B cell (primary cell): ENCODE data around the gene CYP27C1. TPM values are rescaled to one million over a fixed set of nuclear protein-coding genes. Genes with fewer than 3 reads are reported as not detected.

Source experiments
- ATAC-seq: fragments of 200-7000 bp; cut with Tn5 transposase; one replicate; pipeline ENCODE4 v1.10.0; 2021; ENCODE audit warnings: low read depth, mild to moderate bottlenecking, moderate number of reproducible peaks, moderate library complexity
- CTCF ChIA-PET: fragments of 350-600 bp; sonication (Branson Sonifier 250); formaldehyde crosslinking; loops from one replicate; lab custom pipeline; 2021; ENCODE audit warnings: antibody characterized with exemption, inconsistent platforms; lab: Charles Lee
- POLR2A ChIA-PET: fragments of 350-600 bp; sonication (Branson Sonifier 250); formaldehyde crosslinking; loops from one replicate; lab custom pipeline; 2021; ENCODE audit warnings: antibody characterized with exemption; lab: Charles Lee
- DNase-seq: peaks from one replicate; pipeline ENCODE4 v3.0.0; 2013
- H2AFZ ChIP-seq: 2 replicates; pipeline ENCODE4 v1.6.1; 2012; ENCODE audit warnings: mild to moderate bottlenecking, low read depth, low read length; ENCODE audit not compliant: insufficient read depth, poor library complexity, severe bottlenecking
- H3K27ac ChIP-seq, 2 donors: 1 replicate in 1 of 2; 2 replicates in 1 of 2; pipeline ENCODE4 v1.5.1; 2012 to 2013; ENCODE audit warnings: low read length in 2 of 2, mild to moderate bottlenecking in 2 of 2, moderate library complexity in 1 of 2
- H3K27me3 ChIP-seq, 4 experiments: fragments of 200-600 bp in 1 of 4; sonication (generic) in 1 of 4; replicated peaks in 1 of 4; 1 replicate in 2 of 4; 2 replicates in 2 of 4; pipeline versions ENCODE4 v1.6.1 to v1.7.0; 2013 to 2016; ENCODE audit warnings: low read length in 3 of 4, mild to moderate bottlenecking in 2 of 4, mixed read lengths in 1 of 4, moderate library complexity in 1 of 4; ENCODE audit not compliant: insufficient read depth in 4 of 4, control insufficient read depth in 3 of 4; ENCODE audit errors: control extremely low read depth in 1 of 4
- H3K36me3 ChIP-seq, 2 experiments: replicated peaks in 1 of 2; 1 replicate in 1 of 2; 2 replicates in 1 of 2; pipeline versions ENCODE4 v1.6.1 to v1.7.1; 2013; ENCODE audit warnings: low read length in 1 of 2; ENCODE audit not compliant: insufficient read depth in 2 of 2, control insufficient read depth in 1 of 2; ENCODE audit errors: control extremely low read depth in 1 of 2, extremely low read depth in 1 of 2
- H3K4me1 ChIP-seq, 2 donors: fragments of 200-600 bp in 1 of 2; sonication (generic) in 1 of 2; 1 replicate in 1 of 2; 2 replicates in 1 of 2; pipeline versions ENCODE4 v1.5.1 to v1.6.1; 2013 to 2017; ENCODE audit warnings: low read length in 2 of 2; ENCODE audit not compliant: control insufficient read depth in 2 of 2, insufficient read depth in 2 of 2
- H3K4me2 ChIP-seq: replicated peaks from 2 replicates; pipeline ENCODE3; 2012; ENCODE audit warnings: mild to moderate bottlenecking, low read depth, low read length; ENCODE audit not compliant: poor library complexity, severe bottlenecking
- H3K4me3 ChIP-seq, 5 experiments: fragments of 200-600 bp in 1 of 5; sonication (generic) in 1 of 5; 1 replicate in 3 of 5; 2 replicates in 2 of 5; pipeline versions ENCODE4 v1.5.1 to v1.7.0; 2011 to 2016; ENCODE audit warnings: low read length in 4 of 5, mild to moderate bottlenecking in 4 of 5, low read depth in 2 of 5, control low read depth in 1 of 5, moderate library complexity in 1 of 5; ENCODE audit not compliant: insufficient read depth in 1 of 5; ENCODE audit errors: control extremely low read depth in 1 of 5, extremely low read depth in 1 of 5
- H3K79me2 ChIP-seq: fragments of 200-600 bp; sonication (generic); one replicate; pipeline ENCODE4 v1.6.0; 2016; ENCODE audit warnings: low read length; ENCODE audit not compliant: control insufficient read depth, insufficient read depth
- H3K9ac ChIP-seq: fragments of 200-600 bp; sonication (generic); 2 replicates; pipeline ENCODE4 v1.6.1; 2017; ENCODE audit warnings: mild to moderate bottlenecking, low read length, moderate library complexity
- H3K9me3 ChIP-seq, 3 donors: one replicate each; pipeline versions ENCODE4 v1.6.1 to v1.7.1; 2013; ENCODE audit warnings: low read length in 2 of 3; ENCODE audit not compliant: control insufficient read depth in 2 of 3, insufficient read depth in 1 of 3; ENCODE audit errors: control extremely low read depth in 1 of 3
- H4K20me1 ChIP-seq: 2 replicates; pipeline ENCODE4 v1.6.0; 2012; ENCODE audit warnings: mild to moderate bottlenecking, low read length; ENCODE audit not compliant: insufficient read depth, control insufficient read depth, poor library complexity, severe bottlenecking
- H3K27ac Mint-ChIP-seq: one replicate; pipeline ENCODE4 v1.8.0; 2021; ENCODE audit warnings: mixed read lengths
- H3K27me3 Mint-ChIP-seq: one replicate; pipeline ENCODE4 v1.8.0; 2021; ENCODE audit warnings: mixed read lengths
- H3K4me1 Mint-ChIP-seq: one replicate; pipeline ENCODE4 v1.8.0; 2021; ENCODE audit warnings: mixed read lengths
- H3K4me3 Mint-ChIP-seq: one replicate; pipeline ENCODE4 v1.8.0; 2021; ENCODE audit warnings: mixed read lengths
- H3K9me3 Mint-ChIP-seq: one replicate; pipeline ENCODE4 v1.8.0; 2022; ENCODE audit warnings: mixed read lengths; ENCODE audit not compliant: insufficient read depth
- EZH2 ChIP-seq: IDR thresholded peaks from 2 replicates; pipeline ENCODE4 v1.6.1; 2012; ENCODE audit warnings: borderline replicate concordance, low read depth, mild to moderate bottlenecking, moderate library complexity, low read length; ENCODE audit not compliant: insufficient read depth, poor library complexity, severe bottlenecking
- WGBS: methylation state at CpG from one replicate; pipeline ENCODE4 v1.1.5; 2013; ENCODE audit warnings: missing lambda C conversion rate; ENCODE audit not compliant: insufficient coverage; 5-methylcytosine and 5-hydroxymethylcytosine counted together
- intact Hi-C: fragments of 100-400 bp; cut with micrococcal nuclease; formaldehyde crosslinking; loops from one replicate; pipeline ENCODE4 v1.10.0; 2022
- polyA plus RNA-seq: library from polyadenylated mRNA; depleted of rRNA; stranded (reverse); fragments of >200 nt; gene quantifications from 2 replicates; pipeline ENCODE4 v1.2.3, GENCODE V29; 2012
- total RNA-seq, 2 donors: library from RNA; stranded (reverse); fragments of 120-200 nt in 1 of 2; gene quantifications; 1 replicate in 1 of 2; 2 replicates in 1 of 2; pipeline versions ENCODE4 v1.2.3 to v1.2.4, GENCODE V29; 2013 to 2022
- TF ChIP-seq, protein P1 (sequence below): fragments of 200-600 bp; IDR thresholded peaks from one replicate; pipeline ENCODE4 v1.8.0; 2022; ENCODE audit warnings: antibody characterized with exemption, mild to moderate bottlenecking

The CYP27C1 gene
- total and polyA plus RNA-seq, 2 donors (not counting 1 experiment from before 2014, with no cell fraction given): not detected

- Mint-ChIP-seq H3K4me3 (no peak overlapping the region), H3K27me3 (peaks cover 22% of the 10 kb centered on the region), H3K9me3 (peaks cover 3% of the 10 kb centered on the region), H3K27ac (no peak overlapping the region), H3K4me1 (no peaks in the 10 kb centered on the region)
- no peak overlapping the region for H2AFZ ChIP-seq
- no peak for ATAC-seq
- no peaks in the 10 kb centered on the region for H3K4me1 ChIP-seq
- no peak overlapping the region for H3K4me3 ChIP-seq
- ChIA-PET POLR2A (interaction anchor here (0.6 kb wide), 1 partner anchor 97 kb away, joined by 4 read pairs; no protein-coding TSS in a partner anchor), CTCF (no interaction called here)
- H3K27me3 ChIP-seq: peaks cover 0 to 5% (median 0%) of the 10 kb centered on the region in 4 experiments
- no peak overlapping the region for H3K4me2 ChIP-seq
- H3K9me3 ChIP-seq: peaks cover 0 to 4% (median 0%) of the 10 kb centered on the region in 3 donors
- TF ChIP-seq, protein P1, sequence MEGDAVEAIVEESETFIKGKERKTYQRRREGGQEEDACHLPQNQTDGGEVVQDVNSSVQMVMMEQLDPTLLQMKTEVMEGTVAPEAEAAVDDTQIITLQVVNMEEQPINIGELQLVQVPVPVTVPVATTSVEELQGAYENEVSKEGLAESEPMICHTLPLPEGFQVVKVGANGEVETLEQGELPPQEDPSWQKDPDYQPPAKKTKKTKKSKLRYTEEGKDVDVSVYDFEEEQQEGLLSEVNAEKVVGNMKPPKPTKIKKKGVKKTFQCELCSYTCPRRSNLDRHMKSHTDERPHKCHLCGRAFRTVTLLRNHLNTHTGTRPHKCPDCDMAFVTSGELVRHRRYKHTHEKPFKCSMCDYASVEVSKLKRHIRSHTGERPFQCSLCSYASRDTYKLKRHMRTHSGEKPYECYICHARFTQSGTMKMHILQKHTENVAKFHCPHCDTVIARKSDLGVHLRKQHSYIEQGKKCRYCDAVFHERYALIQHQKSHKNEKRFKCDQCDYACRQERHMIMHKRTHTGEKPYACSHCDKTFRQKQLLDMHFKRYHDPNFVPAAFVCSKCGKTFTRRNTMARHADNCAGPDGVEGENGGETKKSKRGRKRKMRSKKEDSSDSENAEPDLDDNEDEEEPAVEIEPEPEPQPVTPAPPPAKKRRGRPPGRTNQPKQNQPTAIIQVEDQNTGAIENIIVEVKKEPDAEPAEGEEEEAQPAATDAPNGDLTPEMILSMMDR: no peak
- TF ChIP-seq EZH2: no peak
- WGBS: 65% methylated on average over 3 of the region's 3 CpGs
- H4K20me1 ChIP-seq: no peaks in the 10 kb centered on the region
- intact Hi-C loops: no loop called here
- no peak for DNase-seq
- no peaks in the 10 kb centered on the region for H3K79me2 ChIP-seq
- H3K9ac ChIP-seq: no peak overlapping the region
- H3K36me3 ChIP-seq: no peaks in the 10 kb centered on the region
- H3K27ac ChIP-seq: no peak overlapping the region
Measured at GRCh38 chr2:127179766-127180165, 40.3 kb downstream of the CYP27C1 start.

DNA sequence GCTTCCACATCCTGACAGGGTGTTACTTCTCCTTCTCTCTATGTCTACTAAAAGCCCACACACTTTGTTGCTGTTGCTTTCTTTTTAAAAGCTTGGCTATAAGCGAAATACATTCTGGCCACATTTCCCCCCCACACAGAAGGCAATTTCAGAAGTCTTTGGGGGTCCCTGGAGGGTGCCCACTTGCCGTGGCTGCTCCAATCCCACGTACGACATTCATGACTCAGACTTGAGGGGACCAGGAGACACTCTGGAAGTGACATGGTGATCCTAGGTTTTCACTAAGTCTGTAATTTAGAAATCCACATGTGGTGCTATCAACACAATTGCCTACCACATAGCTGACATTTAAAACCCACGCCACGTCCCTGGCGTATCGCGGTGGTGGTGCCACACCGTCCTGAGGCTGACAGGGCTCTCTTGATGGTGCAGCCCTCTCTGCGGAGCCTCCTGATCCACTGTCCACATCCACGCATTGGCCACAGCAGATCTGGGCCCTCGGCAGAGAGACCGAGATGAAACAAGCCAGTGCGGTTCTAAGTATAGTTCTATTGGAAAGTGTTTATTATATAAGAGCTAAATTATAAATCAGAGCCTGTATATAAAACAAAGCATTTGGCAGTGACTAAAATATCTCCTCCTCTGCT lies 42.4 kb downstream of the CYP27C1 start:
- no peak overlapping the region for H3K27ac Mint-ChIP-seq

More for the DNA sequence above, 42.4 kb downstream of the CYP27C1 start:
- H3K9me3 ChIP-seq: peaks cover 0 to 4% (median 0%) of the 10 kb centered on the region in 3 donors
- POLR2A ChIA-PET: no interaction called here
- ATAC-seq (no peak), DNase-seq (no peak)
- no peaks in the 10 kb centered on the region for H3K79me2 ChIP-seq
- H3K9me3 Mint-ChIP-seq: peaks cover 3% of the 10 kb centered on the region
- H3K4me2 ChIP-seq: no peak overlapping the region
- no peaks in the 10 kb centered on the region for H3K4me1 Mint-ChIP-seq
- H4K20me1 ChIP-seq: no peaks in the 10 kb centered on the region
- H2AFZ ChIP-seq: no peak overlapping the region
- H3K9ac ChIP-seq: no peak overlapping the region
- no peak overlapping the region for H3K4me3 Mint-ChIP-seq
- intact Hi-C loops: no loop called here
- peaks cover 0 to 5% (median 0%) of the 10 kb centered on the region in 4 experiments for H3K27me3 ChIP-seq
- TF ChIP-seq EZH2: no peak
- TF ChIP-seq, protein P1: no peak
- no peaks in the 10 kb centered on the region for H3K4me1 ChIP-seq
- peaks cover 18% of the 10 kb centered on the region for H3K27me3 Mint-ChIP-seq
- H3K36me3 ChIP-seq: no peaks in the 10 kb centered on the region
- no peak overlapping the region for H3K27ac ChIP-seq
- 95% methylated on average over 8 of the region's 15 CpGs for WGBS
- H3K4me3 ChIP-seq: no peak overlapping the region
- CTCF ChIA-PET: interaction anchor here (2.5 kb wide), 1 partner anchor 110 kb away, joined by 10 read pairs; no protein-coding TSS in a partner anchor
